Mesenchymal stem cell (in vitro differentiated cells and primary cell): Measurements from ENCODE around the gene UGT1A10.

Experiments used
- DNase-seq: peaks from one replicate; pipeline ENCODE4 v3.0.0-alpha.2; 2013
- H2AFZ ChIP-seq: one replicate; pipeline ENCODE4 v1.6.1; 2013; ENCODE audit warnings: low read depth, mild to moderate bottlenecking, control low read depth, inconsistent platforms, low read length, moderate library complexity
- H2AK5ac ChIP-seq: 2 replicates; pipeline ENCODE4 v1.6.1; 2013; ENCODE audit warnings: low read length, moderate library complexity, mild to moderate bottlenecking, inconsistent platforms; ENCODE audit not compliant: severe bottlenecking
- H2BK120ac ChIP-seq: one replicate; pipeline ENCODE4 v1.6.1; 2013; ENCODE audit warnings: low read depth, mild to moderate bottlenecking, inconsistent platforms, low read length, moderate library complexity
- H2BK12ac ChIP-seq, 2 experiments: one replicate each; pipeline ENCODE4 v1.6.1; 2013; ENCODE audit warnings: inconsistent platforms in 2 of 2, low read length in 2 of 2, mild to moderate bottlenecking in 2 of 2, moderate library complexity in 2 of 2, control low read depth in 1 of 2
- H2BK15ac ChIP-seq: one replicate; pipeline ENCODE4 v1.6.1; 2013; ENCODE audit warnings: mild to moderate bottlenecking, low read depth, inconsistent platforms; ENCODE audit not compliant: poor library complexity, severe bottlenecking
- H2BK5ac ChIP-seq: 2 replicates; pipeline ENCODE4 v1.6.1; 2013; ENCODE audit warnings: low read depth, mild to moderate bottlenecking, low read length, control low read depth, inconsistent platforms; ENCODE audit not compliant: poor library complexity, severe bottlenecking
- H3K14ac ChIP-seq, 2 experiments: one replicate each; pipeline ENCODE4 v1.6.1; 2013; ENCODE audit warnings: inconsistent platforms in 2 of 2, low read length in 2 of 2, control low read depth in 1 of 2, mild to moderate bottlenecking in 1 of 2, moderate library complexity in 1 of 2
- H3K18ac ChIP-seq, 2 experiments: one replicate each; pipeline ENCODE4 v1.6.1; 2013; ENCODE audit warnings: inconsistent platforms in 2 of 2, low read length in 2 of 2, control low read depth in 1 of 2, low read depth in 1 of 2, mild to moderate bottlenecking in 1 of 2
- H3K23ac ChIP-seq, 2 experiments: one replicate each; pipeline ENCODE4 v1.6.1; 2013; ENCODE audit warnings: inconsistent platforms in 2 of 2, low read length in 2 of 2, mild to moderate bottlenecking in 2 of 2, moderate library complexity in 2 of 2, control low read depth in 1 of 2
- H3K27ac ChIP-seq: 2 replicates; pipeline ENCODE4 v1.5.1; 2013; ENCODE audit warnings: mild to moderate bottlenecking, moderate library complexity, low read length, control low read depth, inconsistent platforms; ENCODE audit not compliant: poor library complexity, severe bottlenecking
- H3K27me3 ChIP-seq, 2 experiments: 2 replicates each; pipeline versions ENCODE4 v1.6.1 to v1.7.0; 2013; ENCODE audit warnings: low read length in 2 of 2, mild to moderate bottlenecking in 2 of 2, moderate library complexity in 2 of 2, control low read depth in 1 of 2, inconsistent platforms in 1 of 2; ENCODE audit not compliant: control insufficient read depth in 1 of 2, insufficient read depth in 1 of 2
- H3K36me3 ChIP-seq, 2 experiments: 2 replicates each; pipeline versions ENCODE4 v1.6.1 to v1.7.0; 2013; ENCODE audit warnings: low read length in 2 of 2, control low read depth in 1 of 2, inconsistent platforms in 1 of 2, low read depth in 1 of 2, mild to moderate bottlenecking in 1 of 2; ENCODE audit not compliant: insufficient read depth in 2 of 2, control insufficient read depth in 1 of 2
- H3K4ac ChIP-seq, 2 experiments: one replicate each; pipeline ENCODE4 v1.6.1; 2013; ENCODE audit warnings: inconsistent platforms in 2 of 2, low read length in 2 of 2, mild to moderate bottlenecking in 2 of 2, moderate library complexity in 2 of 2, control low read depth in 1 of 2, low read depth in 1 of 2
- H3K4me1 ChIP-seq: 2 replicates; pipeline ENCODE4 v1.6.1; 2013; ENCODE audit warnings: low read depth, low read length, control low read depth; ENCODE audit not compliant: control insufficient read depth, insufficient read depth
- H3K4me2 ChIP-seq: 2 replicates; pipeline ENCODE4 v1.6.1; 2013; ENCODE audit warnings: low read length, mild to moderate bottlenecking, inconsistent platforms; ENCODE audit not compliant: poor library complexity, severe bottlenecking
- H3K4me3 ChIP-seq, 2 experiments: 2 replicates each; pipeline versions ENCODE4 v1.5.1 to v1.7.0; 2013; ENCODE audit warnings: low read length in 2 of 2, mild to moderate bottlenecking in 2 of 2, control low read depth in 1 of 2, low read depth in 1 of 2; ENCODE audit not compliant: insufficient read depth in 1 of 2
- H3K79me1 ChIP-seq: replicated peaks from 2 replicates; pipeline ENCODE4 v1.6.1; 2013; ENCODE audit warnings: mild to moderate bottlenecking, control low read depth, low read length, inconsistent platforms; ENCODE audit not compliant: poor library complexity, severe bottlenecking
- H3K9ac ChIP-seq: 2 replicates; pipeline ENCODE4 v1.7.0; 2013; ENCODE audit warnings: mild to moderate bottlenecking, low read length, moderate library complexity
- H3K9me3 ChIP-seq: 2 replicates; pipeline ENCODE4 v1.7.0; 2013; ENCODE audit warnings: mild to moderate bottlenecking, low read length; ENCODE audit not compliant: control insufficient read depth
- H4K8ac ChIP-seq: one replicate; pipeline ENCODE4 v1.6.1; 2013; ENCODE audit warnings: inconsistent platforms, mild to moderate bottlenecking, low read length, moderate library complexity
- H4K91ac ChIP-seq: one replicate; pipeline ENCODE4 v1.6.1; 2013; ENCODE audit warnings: mild to moderate bottlenecking, low read length, inconsistent platforms
- WGBS: methylation state at CpG from one replicate; pipeline ENCODE4 v1.1.7; 2013; ENCODE audit warnings: mixed read lengths; 5-methylcytosine and 5-hydroxymethylcytosine counted together

UGT1A10 gene

GRCh38 chr2:233780771-233781170, 144.5 kb downstream of the UGT1A10 start:
- Histone ChIP-seq H4K8ac (no peak overlapping the region), H2BK15ac (no peak overlapping the region), H3K4me1 (no peaks in the 10 kb centered on the region), H4K91ac (no peak overlapping the region), H3K14ac (no peak overlapping the region), H3K23ac (no peak overlapping the region), H3K36me3 (no peaks in the 10 kb centered on the region), H3K27ac (no peak overlapping the region), H3K9me3 (peaks cover 3% of the 10 kb centered on the region), H3K4me2 (no peak overlapping the region), H2BK5ac (no peak overlapping the region), H3K79me1 (no peaks in the 10 kb centered on the region), H3K18ac (no peak overlapping the region), H2BK12ac (no peak overlapping the region), H2BK120ac (no peak overlapping the region), H3K4me3 (no peak overlapping the region), H3K9ac (no peak overlapping the region), H3K4ac (no peak overlapping the region), H2AK5ac (no peak overlapping the region), H2AFZ (no peak overlapping the region), H3K27me3 (peaks cover 0 to 4% of the 10 kb centered on the region in 2 experiments)
- WGBS: no CpG with 5 or more reads among the region's 4 CpGs
- no peak for DNase-seq

GRCh38 chr2:233789554-233789953, 153.3 kb downstream of the UGT1A10 start:
- no peak overlapping the region for H3K23ac ChIP-seq
- no peak overlapping the region for H4K8ac ChIP-seq
- H3K27me3 ChIP-seq: peaks cover 12 to 21% of the 10 kb centered on the region in 2 experiments
- H3K4ac ChIP-seq: no peak overlapping the region
- H2BK120ac ChIP-seq: no peak overlapping the region
- H3K9me3 ChIP-seq: no peaks in the 10 kb centered on the region
- no peak overlapping the region for H3K4me2 ChIP-seq
- no peak overlapping the region for H3K4me3 ChIP-seq
- WGBS: 89% methylated on average over 7 of the region's 7 CpGs
- no peak overlapping the region for H4K91ac ChIP-seq
- no peaks in the 10 kb centered on the region for H3K36me3 ChIP-seq
- no peak overlapping the region for H2AFZ ChIP-seq
- no peak overlapping the region for H3K27ac ChIP-seq
- no peak overlapping the region for H3K18ac ChIP-seq
- H3K79me1 ChIP-seq: no peaks in the 10 kb centered on the region
- no peak overlapping the region for H2AK5ac ChIP-seq
- no peak overlapping the region for H3K9ac ChIP-seq
- no peak overlapping the region for H3K14ac ChIP-seq
- H2BK15ac ChIP-seq: no peak overlapping the region
- no peaks in the 10 kb centered on the region for H3K4me1 ChIP-seq
- H2BK5ac ChIP-seq: no peak overlapping the region
- DNase-seq: no peak
- H2BK12ac ChIP-seq: no peak overlapping the region

- H3K14ac ChIP-seq: no peak overlapping the region
- H2AFZ ChIP-seq: no peak overlapping the region
- no peak overlapping the region for H3K9ac ChIP-seq
- H4K91ac ChIP-seq: no peak overlapping the region
- no peak overlapping the region for H3K18ac ChIP-seq
- DNase-seq: no peak
- no peaks in the 10 kb centered on the region for H3K36me3 ChIP-seq
- no peak overlapping the region for H3K23ac ChIP-seq
- H2BK12ac ChIP-seq: no peak overlapping the region
- H2BK15ac ChIP-seq: no peak overlapping the region
- no peak overlapping the region for H2BK5ac ChIP-seq
- H3K9me3 ChIP-seq: no peaks in the 10 kb centered on the region
- no peak overlapping the region for H3K4ac ChIP-seq
- H3K79me1 ChIP-seq: no peaks in the 10 kb centered on the region
- peaks cover 12 to 20% of the 10 kb centered on the region in 2 experiments for H3K27me3 ChIP-seq
- peaks cover 1% of the 10 kb centered on the region for H3K4me1 ChIP-seq
- H2AK5ac ChIP-seq: no peak overlapping the region
- WGBS: 83% methylated on average over 18 of the region's 18 CpGs
- H3K27ac ChIP-seq: no peak overlapping the region
- no peak overlapping the region for H3K4me3 ChIP-seq
- H4K8ac ChIP-seq: no peak overlapping the region
- H2BK120ac ChIP-seq: no peak overlapping the region
- no peak overlapping the region for H3K4me2 ChIP-seq
Observed at GRCh38 chr2:233791151-233791882, 155.1 kb downstream of the UGT1A10 start.

GRCh38 chr2:233791883-233792329, 155.7 kb downstream of the UGT1A10 start:
- no peak overlapping the region for H3K4me2 ChIP-seq
- no peak overlapping the region for H2BK5ac ChIP-seq
- H3K18ac ChIP-seq: no peak overlapping the region
- WGBS: 77% methylated on average over 9 of the region's 9 CpGs
- H3K79me1 ChIP-seq: no peaks in the 10 kb centered on the region
- no peak overlapping the region for H4K8ac ChIP-seq
- H2BK15ac ChIP-seq: no peak overlapping the region
- H3K23ac ChIP-seq: no peak overlapping the region
- no peak overlapping the region for H3K27ac ChIP-seq
- H3K9me3 ChIP-seq: no peaks in the 10 kb centered on the region
- H2BK12ac ChIP-seq: no peak overlapping the region
- H2AK5ac ChIP-seq: no peak overlapping the region
- H3K4ac ChIP-seq: no peak overlapping the region
- H3K27me3 ChIP-seq: peaks cover 12 to 17% of the 10 kb centered on the region in 2 experiments
- DNase-seq: no peak
- H4K91ac ChIP-seq: no peak overlapping the region
- H2AFZ ChIP-seq: no peak overlapping the region
- no peak overlapping the region for H3K9ac ChIP-seq
- peaks cover 1% of the 10 kb centered on the region for H3K4me1 ChIP-seq
- no peaks in the 10 kb centered on the region for H3K36me3 ChIP-seq
- H3K14ac ChIP-seq: no peak overlapping the region
- no peak overlapping the region for H3K4me3 ChIP-seq
- H2BK120ac ChIP-seq: no peak overlapping the region
